K562 (cell line): ENCODE measurements around the gene FAM83E. TPM values are rescaled to one million over a fixed set of nuclear protein-coding genes. Genes with fewer than 3 reads are reported as not detected.
A peak's percentile ranks its signal among the peaks of the same experiment; 100 is the strongest.

Experiments
- ARID3B ChIP-seq: fragments of 250-450 bp; sonication (Bioruptor Pico); IDR thresholded peaks from 2 replicates; pipeline ENCODE4 v1.4.0; 2020; ENCODE audit warnings: borderline replicate concordance
- CHD1 ChIP-seq: fragments of 200-600 bp; sonication (generic); IDR thresholded peaks from one replicate; pipeline ENCODE4 v1.6.1; 2012; ENCODE audit warnings: mild to moderate bottlenecking, moderate library complexity, low read length, inconsistent platforms
- CXXC5 ChIP-seq: fragments of 250-450 bp; sonication (Bioruptor Pico); IDR thresholded peaks from 2 replicates; pipeline ENCODE4 v1.8.0; 2022; ENCODE audit warnings: inconsistent platforms, mild to moderate bottlenecking, moderate library complexity
- E2F3 ChIP-seq: fragments of 250-450 bp; sonication (Bioruptor Pico); IDR thresholded peaks from 2 replicates; pipeline ENCODE4 v1.4.0; 2020; ENCODE audit warnings: mild to moderate bottlenecking
- E2F4 ChIP-seq: sonication (generic); formaldehyde crosslinking; IDR thresholded peaks from 2 replicates; pipeline ENCODE4 v1.8.0; 2022; ENCODE audit warnings: mild to moderate bottlenecking, low read depth, missing genetic modification reagents
- FOXJ2 ChIP-seq: fragments of 200-800 bp; sonication (Bioruptor generic); IDR thresholded peaks from 2 replicates; pipeline ENCODE4 v1.6.1; 2016; ENCODE audit warnings: missing genetic modification characterization, missing compliant biosample characterization
- HINFP ChIP-seq: fragments of 450-650 bp; conservative IDR thresholded peaks from 2 replicates; pipeline ENCODE4 v1.6.1; 2016; ENCODE audit warnings: missing genetic modification characterization, low read depth, mild to moderate bottlenecking, control low read depth, missing compliant biosample characterization
- IRF2 ChIP-seq: sonication (generic); formaldehyde crosslinking; IDR thresholded peaks from 2 replicates; pipeline ENCODE4 v1.8.1; 2022; ENCODE audit warnings: mild to moderate bottlenecking, missing genetic modification reagents
- MAFK ChIP-seq: IDR thresholded peaks from 2 replicates; pipeline ENCODE4 v1.6.1; 2011; ENCODE audit warnings: low read length, improper control_type of control experiment
- NFIX ChIP-seq: fragments of 250-450 bp; sonication (Bioruptor Pico); IDR thresholded peaks from 2 replicates; pipeline ENCODE4 v1.4.0; 2020; ENCODE audit warnings: low read depth, mild to moderate bottlenecking, moderate library complexity
- POLR2AphosphoS5 ChIP-seq: IDR thresholded peaks from 2 replicates; pipeline ENCODE4 v1.6.1; 2011; ENCODE audit warnings: mild to moderate bottlenecking, low read depth, low read length, moderate library complexity; ENCODE audit not compliant: control insufficient read depth, insufficient read depth
- POLR2B ChIP-seq: fragments of 450-650 bp; IDR thresholded peaks from 2 replicates; pipeline ENCODE4 v1.6.1; 2018; ENCODE audit warnings: low read depth; ENCODE audit not compliant: partially characterized antibody
- PTTG1 ChIP-seq: fragments of 450-650 bp; IDR thresholded peaks from 2 replicates; pipeline ENCODE4 v1.6.1; 2016; ENCODE audit warnings: low read depth, mild to moderate bottlenecking, missing genetic modification characterization, missing compliant biosample characterization
- RBBP5 ChIP-seq: fragments of 200-600 bp; sonication (generic); IDR thresholded peaks from 2 replicates; pipeline ENCODE4 v1.6.1; 2012; ENCODE audit warnings: borderline replicate concordance, mild to moderate bottlenecking, low read length, control low read depth, inconsistent platforms; ENCODE audit not compliant: insufficient read depth, poor library complexity, severe bottlenecking
- SAFB ChIP-seq: fragments of 200-400 bp; formaldehyde crosslinking; IDR thresholded peaks from 2 replicates; pipeline ENCODE4 v1.6.1; 2017; ENCODE audit warnings: low read depth, low read length, borderline replicate concordance
- SFPQ ChIP-seq: fragments of 200-400 bp; formaldehyde crosslinking; IDR thresholded peaks from 2 replicates; pipeline ENCODE4 v1.6.1; 2017; ENCODE audit warnings: mild to moderate bottlenecking, low read depth, low read length, moderate library complexity
- SNIP1 ChIP-seq: fragments of 450-650 bp; IDR thresholded peaks from 2 replicates; pipeline ENCODE4 v1.7.1; 2017; ENCODE audit warnings: low read depth, mild to moderate bottlenecking
- SRSF9 ChIP-seq: fragments of 200-400 bp; formaldehyde crosslinking; IDR thresholded peaks from 2 replicates; pipeline ENCODE4 v1.6.1; 2017; ENCODE audit warnings: low read depth, low read length, borderline replicate concordance
- ZBED1 ChIP-seq: IDR thresholded peaks from 2 replicates; pipeline ENCODE4 v1.6.1; 2014
- ZNF124 ChIP-seq: sonication (generic); formaldehyde crosslinking; IDR thresholded peaks from 2 replicates; pipeline ENCODE4 v1.8.1; 2022; ENCODE audit warnings: missing genetic modification reagents
- ZNF133 ChIP-seq: fragments of 250-450 bp; sonication (Bioruptor Pico); IDR thresholded peaks from 2 replicates; pipeline ENCODE4 v1.4.0; 2020; ENCODE audit warnings: mild to moderate bottlenecking
- ZNF184 ChIP-seq: sonication (generic); formaldehyde crosslinking; IDR thresholded peaks from 2 replicates; pipeline ENCODE4 v1.5.0; 2020; ENCODE audit warnings: missing genetic modification reagents
- ZNF584 ChIP-seq: fragments of 200-800 bp; sonication (Bioruptor generic); IDR thresholded peaks from 2 replicates; pipeline ENCODE4 v1.6.1; 2016; ENCODE audit warnings: low read depth, mild to moderate bottlenecking, missing genetic modification characterization, missing compliant biosample characterization
- polyA plus RNA-seq, 8 experiments: library from polyadenylated mRNA; depleted of rRNA in 4 of 8; stranded (reverse) in 5 of 8; unstranded in 3 of 8; fragments of >200 nt; fragmentation: Nextera tagmentation in 2 of 8; fragmentation: Illumina TruSeq in 1 of 8; extraction: Ambion mirVana in 2 of 8; extraction: Trizol in 1 of 8; gene quantifications; 2 replicates each; pipeline versions ENCODE4 v1.2.1 to v1.2.3, GENCODE V29; 2011 to 2014; ENCODE audit warnings: inconsistent platforms in 1 of 8, missing spikeins in 1 of 8
- total RNA-seq, 7 experiments: library from RNA; depleted of rRNA in 6 of 7; stranded (reverse); fragments of >200 nt in 6 of 7; fragmentation: Illumina TruSeq in 2 of 7; extraction: Trizol in 2 of 7; gene quantifications; 2 replicates each; pipeline versions ENCODE4 v1.2.1 to v1.2.3, GENCODE V29; 2011 to 2021; ENCODE audit warnings: low replicate concordance in 1 of 7

FAM83E gene
- total and polyA plus RNA-seq, 9 of the 15 experiments (the other 6 are each of a cell fraction or from before 2014, with no cell fraction given), result 0.15 to 0.87 (median 0.29) TPM; not detected in 4

GRCh38 chr19:48644839-48645619 lies 30.2 kb upstream of the FAM83E start (continued):
- TF ChIP-seq HINFP (tag) (no peak), PTTG1 (no peak), RBBP5 (peak; percentile 5), ZNF584 (CRISPR knock-in tag) (peak; percentile 81), E2F3 (CRISPR knock-in tag) (no peak), NFIX (no peak), SNIP1 (no peak), MAFK (no peak), SAFB (no peak), POLR2AphosphoS5 (no peak), CHD1 (no peak), ZNF124 (CRISPR knock-in tag) (no peak), E2F4 (CRISPR knock-in tag) (no peak), SFPQ (no peak), ZNF184 (CRISPR knock-in tag) (no peak), FOXJ2 (tag) (no peak), SRSF9 (no peak), CXXC5 (CRISPR knock-in tag) (peak; percentile 16; the same call in 1 of the 2 replicates), ZNF133 (CRISPR knock-in tag) (no peak), ARID3B (CRISPR knock-in tag) (no peak), ZBED1 (no peak), POLR2B (no peak), IRF2 (no peak)
